Neural cell (in vitro differentiated cells): ENCODE results near the gene MSI2. TPM values are rescaled to one million over a fixed set of nuclear protein-coding genes. Genes with fewer than 3 reads are reported as not detected.

Experiments
- H2AFZ ChIP-seq: fragments of 200-600, 300-800 bp; sonication (generic), shearing (Covaris generic); 2 replicates; pipeline ENCODE4 v1.6.0; 2014; ENCODE audit warnings: low read depth, mild to moderate bottlenecking, antibody characterized with exemption, low read length, moderate library complexity
- H3F3A ChIP-seq: fragments of 200-600 bp; shearing (Covaris generic); 2 replicates; pipeline ENCODE4 v1.6.1; 2016; ENCODE audit warnings: mild to moderate bottlenecking, moderate library complexity, mixed read lengths, antibody characterized with exemption, low read length; ENCODE audit not compliant: insufficient read depth, poor library complexity, severe bottlenecking
- H3K27ac ChIP-seq: fragments of 200-600, 300-800 bp; sonication (generic), shearing (Covaris generic); 2 replicates; pipeline ENCODE4 v1.5.1; 2014; ENCODE audit warnings: mild to moderate bottlenecking, low read length, moderate library complexity
- H3K27me3 ChIP-seq: fragments of 300-800, 200-600 bp; sonication (generic), shearing (Covaris generic); 2 replicates; pipeline ENCODE4 v1.6.0; 2014; ENCODE audit warnings: mild to moderate bottlenecking, low read depth, low read length, moderate library complexity; ENCODE audit not compliant: insufficient read depth
- H3K36me3 ChIP-seq: fragments of 300-800, 200-600 bp; sonication (generic), shearing (Covaris generic); 2 replicates; pipeline ENCODE4 v1.5.1; 2014; ENCODE audit warnings: mild to moderate bottlenecking, antibody characterized with exemption, low read length, moderate library complexity; ENCODE audit not compliant: insufficient read depth
- H3K4me2 ChIP-seq: fragments of 300-800, 200-600 bp; sonication (generic), shearing (Covaris generic); 2 replicates; pipeline ENCODE4 v1.6.0; 2014; ENCODE audit warnings: mild to moderate bottlenecking, low read length
- H3K4me3 ChIP-seq: fragments of 300-800, 200-600 bp; sonication (generic), shearing (Covaris generic); 2 replicates; pipeline ENCODE4 v1.5.1; 2014; ENCODE audit warnings: mild to moderate bottlenecking, low read length, moderate library complexity
- H3K79me2 ChIP-seq: fragments of 200-600 bp; shearing (Covaris generic); replicated peaks from 2 replicates; pipeline ENCODE4 v1.6.0; 2014; ENCODE audit warnings: mild to moderate bottlenecking, low read length, moderate library complexity; ENCODE audit not compliant: insufficient read depth
- H3K9ac ChIP-seq: fragments of 300-800, 200-600 bp; sonication (generic), shearing (Covaris generic); 2 replicates; pipeline ENCODE4 v1.6.1; 2016; ENCODE audit warnings: mild to moderate bottlenecking, low read length, mixed read lengths
- H3K9me2 ChIP-seq: fragments of 200-600 bp; shearing (Covaris generic); 2 replicates; pipeline ENCODE4 v1.6.1; 2016; ENCODE audit warnings: mild to moderate bottlenecking, low read length, mixed read lengths; ENCODE audit not compliant: insufficient read depth
- H3K9me3 ChIP-seq: fragments of 200-600, 300-800 bp; sonication (generic), shearing (Covaris generic); 2 replicates; pipeline ENCODE4 v1.6.1; 2016; ENCODE audit warnings: mild to moderate bottlenecking, mixed run types, low read length, moderate library complexity, mixed read lengths
- H4K20me1 ChIP-seq: fragments of 200-600 bp; shearing (Covaris generic); 2 replicates; pipeline ENCODE4 v1.6.1; 2016; ENCODE audit warnings: mild to moderate bottlenecking, mixed run types; ENCODE audit not compliant: insufficient read depth
- EP300 ChIP-seq: fragments of 450-650 bp; conservative IDR thresholded peaks from 2 replicates; pipeline ENCODE4 v1.6.1; 2014; ENCODE audit warnings: antibody characterized with exemption, mild to moderate bottlenecking, moderate library complexity; ENCODE audit not compliant: poor library complexity, severe bottlenecking
- EZH2 ChIP-seq: fragments of 200-600, 300-800 bp; shearing (Covaris generic), sonication (generic); IDR thresholded peaks from 2 replicates; pipeline ENCODE4 v1.6.1; 2014; ENCODE audit warnings: antibody characterized with exemption, low read length, borderline replicate concordance, mild to moderate bottlenecking; ENCODE audit not compliant: insufficient read depth, poor library complexity, severe bottlenecking
- MXI1 ChIP-seq: fragments of 450-650 bp; conservative IDR thresholded peaks from 2 replicates; pipeline ENCODE4 v1.6.1; 2014; ENCODE audit warnings: antibody characterized with exemption, mild to moderate bottlenecking; ENCODE audit not compliant: poor library complexity, severe bottlenecking
- POLR2AphosphoS5 ChIP-seq: IDR thresholded peaks from 2 replicates; pipeline ENCODE4 v1.6.1; 2012
- RAD21 ChIP-seq: fragments of 450-650 bp; conservative IDR thresholded peaks from 2 replicates; pipeline ENCODE4 v1.6.1; 2014; ENCODE audit warnings: antibody characterized with exemption, mild to moderate bottlenecking, moderate library complexity
- REST ChIP-seq: IDR thresholded peaks from 2 replicates; pipeline ENCODE4 v1.6.1; 2012; ENCODE audit warnings: borderline replicate concordance
- SMC3 ChIP-seq: fragments of 450-650 bp; conservative IDR thresholded peaks from 2 replicates; pipeline ENCODE4 v1.6.1; 2014; ENCODE audit warnings: antibody characterized with exemption, mild to moderate bottlenecking, moderate library complexity; ENCODE audit not compliant: poor library complexity
- TAF1 ChIP-seq: IDR thresholded peaks from 2 replicates; pipeline ENCODE4 v1.6.1; 2012; ENCODE audit warnings: low read depth
- polyA plus RNA-seq: library from polyadenylated mRNA; depleted of rRNA; stranded (reverse); fragments of >200 nt; gene quantifications from 2 replicates; pipeline ENCODE4 v1.2.3, GENCODE V29; 2014
- TF ChIP-seq, protein P1 (sequence below): fragments of 450-650 bp; IDR thresholded peaks from 2 replicates; pipeline ENCODE4 v1.5.1; 2014; ENCODE audit warnings: antibody characterized with exemption, mild to moderate bottlenecking, moderate library complexity; ENCODE audit not compliant: poor library complexity, severe bottlenecking

MSI2 gene
- polyA plus RNA-seq, 1 donor from 2014 or later, result 61.4 TPM

- peaks cover 61% of the 10 kb centered on the region for H3K79me2 ChIP-seq
- H4K20me1 ChIP-seq, result no peaks in the 10 kb centered on the region
- H3K4me2 ChIP-seq, result no peak overlapping the region
- no peak overlapping the region for H2AFZ ChIP-seq
- no peaks in the 10 kb centered on the region for H3K36me3 ChIP-seq
- no peak overlapping the region for H3K9ac ChIP-seq
- H3K9me2 ChIP-seq, result no peaks in the 10 kb centered on the region
- TF ChIP-seq EZH2 (no peak), REST (no peak), MXI1 (no peak), EP300 (no peak), RAD21 (no peak), POLR2AphosphoS5 (no peak), SMC3 (no peak), TAF1 (no peak)
- TF ChIP-seq, protein P1, sequence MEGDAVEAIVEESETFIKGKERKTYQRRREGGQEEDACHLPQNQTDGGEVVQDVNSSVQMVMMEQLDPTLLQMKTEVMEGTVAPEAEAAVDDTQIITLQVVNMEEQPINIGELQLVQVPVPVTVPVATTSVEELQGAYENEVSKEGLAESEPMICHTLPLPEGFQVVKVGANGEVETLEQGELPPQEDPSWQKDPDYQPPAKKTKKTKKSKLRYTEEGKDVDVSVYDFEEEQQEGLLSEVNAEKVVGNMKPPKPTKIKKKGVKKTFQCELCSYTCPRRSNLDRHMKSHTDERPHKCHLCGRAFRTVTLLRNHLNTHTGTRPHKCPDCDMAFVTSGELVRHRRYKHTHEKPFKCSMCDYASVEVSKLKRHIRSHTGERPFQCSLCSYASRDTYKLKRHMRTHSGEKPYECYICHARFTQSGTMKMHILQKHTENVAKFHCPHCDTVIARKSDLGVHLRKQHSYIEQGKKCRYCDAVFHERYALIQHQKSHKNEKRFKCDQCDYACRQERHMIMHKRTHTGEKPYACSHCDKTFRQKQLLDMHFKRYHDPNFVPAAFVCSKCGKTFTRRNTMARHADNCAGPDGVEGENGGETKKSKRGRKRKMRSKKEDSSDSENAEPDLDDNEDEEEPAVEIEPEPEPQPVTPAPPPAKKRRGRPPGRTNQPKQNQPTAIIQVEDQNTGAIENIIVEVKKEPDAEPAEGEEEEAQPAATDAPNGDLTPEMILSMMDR, result no peak
- H3F3A ChIP-seq, result no peaks in the 10 kb centered on the region
- H3K27me3 ChIP-seq, result no peaks in the 10 kb centered on the region
- no peaks in the 10 kb centered on the region for H3K9me3 ChIP-seq
- no peak overlapping the region for H3K27ac ChIP-seq
- H3K4me3 ChIP-seq, result no peak overlapping the region
Observed at GRCh38 chr17:57312242-57312641, 55.9 kb downstream of the MSI2 start.

- Histone ChIP-seq H3K27ac (no peak overlapping the region), H3K27me3 (no peaks in the 10 kb centered on the region), H2AFZ (no peak overlapping the region), H3K36me3 (no peaks in the 10 kb centered on the region), H3K4me3 (no peak overlapping the region), H3K9me3 (no peaks in the 10 kb centered on the region), H3K79me2 (peaks cover 61% of the 10 kb centered on the region), H4K20me1 (no peaks in the 10 kb centered on the region), H3K9me2 (no peaks in the 10 kb centered on the region), H3K4me2 (no peak overlapping the region), H3F3A (no peaks in the 10 kb centered on the region), H3K9ac (no peak overlapping the region)
- TF ChIP-seq TAF1, result no peak
- no peak for TF ChIP-seq REST
- TF ChIP-seq EP300, result no peak
- no peak for TF ChIP-seq POLR2AphosphoS5
- TF ChIP-seq MXI1, result no peak
- no peak for TF ChIP-seq RAD21
- TF ChIP-seq, protein P1, result no peak
- no peak for TF ChIP-seq SMC3
- TF ChIP-seq EZH2, result no peak
Observed at GRCh38 chr17:57313097-57313835, 56.9 kb downstream of the MSI2 start.
